Skin epidermis (tissue), 12 donors: ENCODE measurements around the gene VSTM2A.
A peak's percentile ranks its signal among the peaks of the same experiment; 100 is the strongest.
"Not testable (repeated sequence)": the region's sequence is repeated elsewhere in the genome, so short reads cannot be mapped to it uniquely, and the experiment has no call there.

Experiments
- H3K27ac ChIP-seq, 21 experiments: fragments of 200-600 bp; sonication (generic) in 11 of 21; one replicate each; pipeline ENCODE4 v1.5.0; 2020; ENCODE audit warnings: mild to moderate bottlenecking in 3 of 21, inconsistent platforms in 2 of 21, moderate library complexity in 2 of 21
- H3K4me3 ChIP-seq, 7 experiments: fragments of 200-600 bp; sonication (generic) in 2 of 7; one replicate each; pipeline ENCODE4 v1.5.0; 2020; ENCODE audit warnings: inconsistent platforms in 2 of 7, mild to moderate bottlenecking in 2 of 7, moderate library complexity in 1 of 7

The VSTM2A gene, protein sequence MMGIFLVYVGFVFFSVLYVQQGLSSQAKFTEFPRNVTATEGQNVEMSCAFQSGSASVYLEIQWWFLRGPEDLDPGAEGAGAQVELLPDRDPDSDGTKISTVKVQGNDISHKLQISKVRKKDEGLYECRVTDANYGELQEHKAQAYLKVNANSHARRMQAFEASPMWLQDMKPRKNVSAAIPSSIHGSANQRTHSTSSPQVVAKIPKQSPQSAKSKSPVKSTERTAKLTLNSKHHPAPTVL

DNA sequence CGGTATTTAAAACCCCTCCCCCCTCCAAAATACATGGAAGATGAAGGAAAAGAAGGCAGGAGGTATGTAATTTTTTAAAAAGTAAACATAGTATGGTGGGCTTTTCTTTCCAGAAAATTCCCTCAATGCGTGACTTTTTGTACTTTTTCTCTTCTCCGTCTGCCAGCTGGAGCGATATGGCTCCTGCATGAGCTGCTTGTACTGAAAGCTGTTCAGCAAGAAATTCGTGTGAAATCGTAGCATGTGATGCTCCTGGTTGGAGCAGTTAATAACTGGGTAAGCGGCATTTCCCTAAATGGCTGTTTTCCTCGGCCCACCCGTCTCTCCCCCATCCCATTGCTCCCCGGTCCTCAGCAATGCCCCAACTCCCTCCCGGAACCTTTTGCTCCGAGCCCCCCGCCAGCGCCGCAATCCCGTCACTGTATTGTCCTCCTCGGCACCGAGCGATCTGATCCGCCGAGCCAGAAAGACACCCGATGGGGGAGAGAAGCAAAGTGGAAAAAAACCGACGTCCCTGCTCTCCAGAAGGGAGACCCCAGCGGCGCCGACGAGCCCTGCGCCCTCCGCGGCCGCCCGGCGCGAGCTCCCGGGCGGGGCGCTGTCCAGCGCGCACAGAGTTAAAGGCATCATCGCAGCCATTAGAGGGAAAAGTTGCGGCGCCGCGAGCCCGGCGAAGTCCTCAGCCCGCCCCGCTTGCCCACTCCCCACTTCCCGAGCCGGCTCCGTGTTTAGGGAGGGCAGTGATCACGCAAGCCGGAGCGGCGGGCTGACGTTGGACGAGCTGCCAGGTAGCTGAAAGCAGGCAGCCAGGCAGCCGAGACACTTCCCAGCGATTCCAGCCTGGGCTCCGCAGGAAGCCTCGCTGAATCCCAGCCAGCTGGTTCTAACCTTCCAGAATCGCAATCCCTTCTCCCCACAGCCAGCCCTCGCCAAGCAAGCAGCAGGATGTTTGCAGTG, at the start of gene VSTM2A:
TSS of gene VSTM2A (plus strand) at position 707 of the 957 bp plus-strand sequence. CDS start 356 bp downstream, outside the sequence.
- H3K27ac ChIP-seq = no peak within 1 kb of the TSS
- H3K4me3 ChIP-seq = peak within 1 kb of the TSS in 3 of 7 experiments; percentile 12 to 21 (median 15)

DNA sequence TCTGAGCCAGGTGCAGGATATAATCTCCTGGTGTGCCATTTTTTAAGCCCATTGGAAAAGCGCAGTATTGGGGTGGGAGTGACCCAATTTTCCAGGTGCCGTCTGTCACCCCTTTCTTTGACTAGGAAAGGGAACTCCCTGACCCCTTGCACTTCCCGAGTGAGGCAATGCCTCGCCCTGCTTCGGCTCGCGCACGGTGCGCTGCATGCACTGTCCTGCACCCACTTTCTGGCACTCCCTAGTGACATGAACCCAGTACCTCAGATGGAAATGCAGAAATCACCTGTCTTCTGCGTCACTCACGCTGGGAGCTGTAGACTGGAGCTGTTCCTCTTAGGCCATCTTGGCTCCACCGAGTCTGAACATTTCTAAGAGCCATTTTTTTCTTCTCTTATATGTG, 37.6 kb upstream of the VSTM2A start:
- H3K4me3 ChIP-seq, H3K27ac ChIP-seq: not testable (repeated sequence)

DNA sequence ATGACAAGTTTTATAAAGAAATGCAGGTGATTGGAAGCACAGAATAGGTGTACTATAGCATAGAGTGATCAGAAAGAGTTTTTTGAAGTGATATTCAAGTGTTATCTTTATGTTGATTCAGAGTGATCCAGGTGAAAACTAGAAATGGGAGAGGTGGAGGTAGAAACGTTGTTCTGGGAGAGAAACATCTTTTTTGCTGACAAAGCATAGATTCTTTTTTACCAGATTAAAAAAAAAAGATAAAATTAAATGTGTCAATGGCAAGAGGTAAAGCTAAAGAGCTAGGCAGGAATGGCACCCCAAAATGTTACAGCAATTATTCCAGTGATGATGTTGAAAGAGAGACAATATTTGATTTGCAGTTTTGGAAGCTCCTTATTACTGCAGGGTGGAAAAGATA, 12.6 kb upstream of the VSTM2A start:
- H3K4me3 ChIP-seq = no peak overlapping the region
- H3K27ac ChIP-seq = no peak overlapping the region

DNA sequence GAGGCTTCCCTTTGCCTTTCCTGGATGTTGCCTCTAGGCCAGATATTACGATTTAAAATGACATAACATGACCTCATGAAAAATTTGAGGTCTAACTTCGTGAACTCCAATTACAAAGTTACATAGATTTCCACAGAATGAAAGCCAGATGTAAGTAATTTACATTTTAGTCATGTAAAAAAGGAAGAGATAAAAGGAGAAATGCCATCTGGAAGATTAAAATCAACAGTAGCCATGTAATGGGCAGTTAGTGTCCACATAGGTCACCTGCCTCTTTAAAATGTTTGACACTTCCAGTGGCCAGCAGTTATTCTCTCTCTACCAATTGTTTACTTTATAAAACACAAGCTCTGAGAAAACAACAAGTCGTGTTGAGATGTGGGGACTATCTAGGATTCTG, 4.1 kb upstream of the VSTM2A start:
- Histone ChIP-seq H3K4me3 (no peak overlapping the region), H3K27ac (no peak overlapping the region)

DNA sequence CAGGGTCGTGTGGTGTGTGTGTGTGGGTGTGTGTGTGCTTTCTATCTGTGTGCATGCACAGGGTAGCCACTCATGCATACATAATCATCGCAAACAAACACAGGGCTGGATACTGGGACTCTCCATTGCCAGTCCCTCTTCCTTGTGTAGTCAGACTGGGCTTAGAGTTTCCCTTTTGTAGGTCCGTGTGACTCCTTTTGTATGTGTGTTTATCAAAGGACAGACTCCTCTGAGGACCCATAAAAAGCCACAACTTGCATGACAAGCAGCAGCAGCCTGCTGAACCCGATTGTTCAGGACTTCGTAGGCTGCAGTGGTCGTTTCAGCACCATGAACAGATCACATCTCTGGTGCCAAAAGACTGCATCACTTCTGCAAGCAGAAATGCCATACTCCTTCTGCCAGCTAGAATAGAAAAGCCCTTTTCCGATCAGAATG, 895 bp downstream of the VSTM2A start:
- Histone ChIP-seq H3K27ac (no peak overlapping the region), H3K4me3 (no peak overlapping the region)

DNA sequence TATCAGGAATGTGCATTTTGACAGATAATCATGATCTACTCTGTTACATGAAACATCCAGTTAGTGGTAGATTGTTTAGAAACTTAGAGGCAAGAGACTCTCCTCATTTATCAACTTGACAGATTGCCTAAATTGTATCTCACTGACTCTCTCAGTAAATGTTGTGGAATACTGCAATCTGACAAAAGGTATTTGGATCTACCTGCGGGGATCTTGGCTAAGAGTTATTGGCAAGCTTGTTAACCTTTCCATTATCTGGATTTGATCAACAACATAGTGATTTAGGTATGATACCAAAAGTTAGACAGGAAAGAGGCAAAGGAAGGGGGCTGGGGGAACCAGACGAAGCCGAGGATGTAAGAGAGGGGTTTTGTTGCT, 2.0 kb downstream of the VSTM2A start:
- Histone ChIP-seq H3K27ac (no peak overlapping the region), H3K4me3 (no peak overlapping the region)

DNA sequence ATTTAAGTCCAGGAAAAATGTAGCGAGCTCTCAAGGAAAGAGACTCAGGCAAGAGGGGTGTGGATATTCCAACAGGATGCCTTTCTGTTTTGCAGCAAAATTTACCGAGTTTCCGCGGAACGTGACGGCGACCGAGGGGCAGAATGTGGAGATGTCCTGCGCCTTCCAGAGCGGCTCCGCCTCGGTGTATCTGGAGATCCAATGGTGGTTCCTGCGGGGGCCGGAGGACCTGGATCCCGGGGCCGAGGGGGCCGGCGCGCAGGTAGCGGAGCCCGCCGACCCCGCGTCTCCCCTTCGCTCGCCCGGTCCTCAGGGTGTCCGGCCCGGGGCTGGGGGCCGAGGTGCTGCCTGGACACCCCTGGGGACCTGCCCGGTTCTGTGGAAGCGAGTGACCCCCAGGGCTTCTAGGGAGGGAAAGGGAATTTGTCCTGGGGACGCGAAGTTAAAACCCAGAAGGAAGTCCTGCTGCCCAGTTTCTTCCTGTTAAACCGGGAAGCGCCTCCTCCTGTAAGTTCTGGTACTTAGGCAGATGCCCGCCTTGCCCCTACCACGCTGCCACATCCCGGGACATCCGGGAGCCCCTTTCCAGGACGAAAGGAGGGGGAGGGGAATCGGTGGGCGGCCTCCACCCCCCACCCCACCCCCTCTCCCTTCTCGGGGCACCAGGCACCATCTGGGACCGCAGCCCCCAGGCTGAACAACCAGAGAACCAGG, 2.5 kb downstream of the VSTM2A start:
- Histone ChIP-seq H3K4me3 (no peak overlapping the region), H3K27ac (no peak overlapping the region)

DNA sequence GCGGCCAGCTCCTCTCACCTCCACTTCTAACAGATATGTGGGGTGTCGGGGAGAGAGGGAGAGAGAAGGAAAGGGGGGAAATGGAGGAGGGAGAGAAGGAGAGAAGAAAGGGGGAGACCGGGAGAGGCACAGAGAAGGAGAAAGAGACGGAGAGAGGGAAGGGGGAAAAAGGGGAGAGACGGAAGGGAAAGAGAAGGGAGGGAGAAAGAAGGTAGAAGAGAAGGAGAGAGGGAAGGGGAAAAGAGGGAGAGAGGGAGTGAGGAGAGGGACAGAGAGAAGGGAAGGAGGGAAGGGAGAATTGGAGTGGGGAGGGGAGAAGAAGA, 3.0 kb downstream of the VSTM2A start:
- Histone ChIP-seq H3K4me3 (no peak overlapping the region), H3K27ac (no peak overlapping the region)

DNA sequence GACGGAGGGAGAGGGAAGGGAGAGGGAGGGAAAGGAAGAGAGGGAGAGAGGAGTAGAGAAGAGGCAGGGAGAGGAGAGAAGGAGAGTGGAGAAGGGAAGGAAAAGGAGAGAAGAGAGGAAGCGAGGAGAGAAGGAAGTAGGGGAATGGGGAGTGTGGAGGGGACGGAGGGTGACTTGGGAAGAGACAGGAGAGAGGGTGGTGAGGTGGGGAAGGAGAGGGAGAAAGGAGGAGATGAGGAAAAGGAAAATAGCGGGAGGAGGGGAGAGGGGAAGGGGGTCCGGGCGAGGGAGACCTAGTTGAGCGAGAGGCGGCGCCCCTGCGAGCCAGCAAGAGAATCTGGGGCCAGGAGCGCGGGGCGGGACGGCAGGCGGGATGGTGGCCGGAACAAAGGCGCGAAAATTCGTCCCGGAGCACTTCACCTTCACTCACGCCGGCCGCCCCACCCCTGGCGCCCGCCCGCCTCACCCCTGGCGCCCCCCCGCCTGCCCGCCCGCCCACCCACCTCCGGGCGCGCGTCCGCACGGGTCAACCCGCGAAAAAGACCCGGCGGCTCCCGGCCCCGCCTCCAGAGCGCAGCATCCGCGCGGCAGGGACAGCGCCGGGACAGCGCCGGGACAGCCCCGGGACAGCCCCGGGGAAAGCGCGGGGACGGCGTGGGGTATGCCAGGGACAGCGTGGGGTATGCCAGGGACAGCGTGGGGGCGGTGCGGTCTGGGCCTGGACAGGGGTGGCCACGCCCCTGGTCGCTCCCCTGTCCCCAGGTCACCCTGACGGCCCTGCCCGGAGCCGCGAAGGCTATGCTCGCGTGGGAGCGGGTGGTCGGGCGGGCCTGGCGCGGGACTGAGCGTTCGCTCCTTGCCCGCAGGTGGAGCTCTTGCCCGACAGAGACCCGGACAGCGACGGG, 4.2 kb downstream of the VSTM2A start:
- peak overlapping the region in 3 of 7 experiments; percentile 9 to 28 (median 9) for H3K4me3 ChIP-seq
- no peak overlapping the region for H3K27ac ChIP-seq

DNA sequence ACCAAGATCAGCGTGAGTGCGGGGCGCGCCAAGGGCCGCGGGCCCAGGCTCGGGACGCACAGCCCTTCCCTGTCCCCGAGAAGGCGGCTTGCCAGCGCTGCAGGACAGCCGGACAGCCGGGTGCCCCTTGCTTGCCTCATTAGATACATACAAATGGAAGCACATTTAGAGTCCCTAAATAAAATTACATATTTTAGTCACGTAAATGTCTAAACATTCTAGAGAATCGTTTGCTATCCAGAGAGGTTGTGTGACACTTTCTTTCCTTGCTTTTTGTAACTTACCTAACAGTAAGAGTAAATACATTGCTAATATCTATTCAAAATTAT, 4.8 kb downstream of the VSTM2A start:
- Histone ChIP-seq H3K27ac (no peak overlapping the region), H3K4me3 (peak overlapping the region in 2 of 7 experiments; percentile 9 to 28)

DNA sequence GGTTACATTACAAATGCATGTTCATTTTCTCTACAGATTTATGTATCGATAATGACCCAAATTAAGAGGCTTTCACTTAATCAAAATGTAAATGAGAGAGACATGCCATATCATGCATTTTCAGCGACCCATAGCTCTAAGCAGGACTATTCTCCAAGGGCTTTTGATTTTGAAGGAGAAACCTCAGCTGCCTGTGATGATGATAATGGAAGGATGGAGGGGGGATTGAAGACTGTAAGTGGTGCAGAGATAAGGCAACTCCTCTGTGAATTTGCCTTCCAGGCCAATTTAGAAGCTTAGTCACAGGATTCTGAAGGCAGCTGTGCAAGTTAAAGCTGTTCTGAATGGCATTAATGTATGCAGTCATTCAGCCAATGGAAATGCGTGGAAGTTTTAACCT, 8.3 kb downstream of the VSTM2A start:
- no peak overlapping the region for H3K27ac ChIP-seq
- H3K4me3 ChIP-seq = no peak overlapping the region

DNA sequence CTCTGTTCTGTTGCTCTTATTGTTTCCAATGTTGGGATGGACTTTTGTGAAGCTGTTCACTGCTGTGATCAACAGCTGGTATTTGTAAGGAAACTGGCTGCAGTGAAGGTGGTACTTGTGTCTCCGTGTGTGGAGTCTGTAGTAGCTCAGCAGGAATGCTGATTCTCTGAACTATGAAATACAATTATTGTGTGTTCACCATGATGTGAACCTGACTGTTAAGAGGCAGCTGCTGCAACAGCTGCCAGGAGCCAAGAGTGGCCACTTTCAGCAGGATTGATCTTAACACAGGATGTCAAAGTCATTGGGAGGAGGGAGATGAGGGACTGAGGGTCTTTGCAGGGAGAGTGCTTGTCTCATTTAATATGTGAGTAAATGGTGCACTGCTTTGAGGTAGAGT, 13.9 kb downstream of the VSTM2A start:
- H3K27ac ChIP-seq = no peak overlapping the region

DNA sequence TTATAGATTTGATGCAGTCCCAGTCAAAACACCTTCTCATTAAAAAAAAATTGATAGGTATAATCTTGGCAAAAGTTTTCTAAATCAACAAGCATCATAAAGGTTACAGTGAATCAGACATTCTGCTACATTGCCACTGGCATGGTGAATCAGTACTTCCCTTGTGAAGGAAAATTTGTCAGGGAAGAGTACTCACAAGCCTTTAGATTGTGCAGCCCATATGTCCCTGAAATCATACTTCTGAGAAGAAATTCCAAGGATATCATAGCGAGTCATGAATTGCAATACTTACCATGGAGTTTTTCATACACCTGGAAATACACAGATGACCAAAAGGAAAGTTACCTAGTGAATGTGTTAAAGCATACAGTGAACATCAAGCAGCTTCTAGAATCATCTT, 17.2 kb downstream of the VSTM2A start:
- H3K27ac ChIP-seq = no peak overlapping the region

More for the DNA sequence above, 13.9 kb downstream of the VSTM2A start:
- H3K4me3 ChIP-seq = no peak overlapping the region

DNA sequence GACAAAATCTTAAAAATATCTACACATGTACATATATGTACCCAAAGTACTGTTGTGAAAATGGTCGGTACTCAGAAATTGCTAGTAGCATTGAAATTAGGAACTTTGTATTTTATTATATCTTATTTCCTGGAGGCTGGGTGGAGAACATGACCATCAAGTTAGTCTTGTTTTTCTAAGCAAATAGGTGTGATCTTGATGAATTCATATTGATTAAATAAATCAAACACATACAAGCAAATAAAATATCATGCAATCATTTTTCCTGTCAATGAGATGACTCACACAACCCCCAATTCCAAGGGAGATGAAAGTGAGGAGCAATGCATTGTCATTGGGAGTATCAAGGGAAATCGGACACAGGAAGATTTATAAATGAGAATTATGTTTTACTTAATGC, 18.0 kb downstream of the VSTM2A start:
- H3K4me3 ChIP-seq = no peak overlapping the region
- H3K27ac ChIP-seq = no peak overlapping the region

More for the DNA sequence above, 17.2 kb downstream of the VSTM2A start:
- H3K4me3 ChIP-seq = no peak overlapping the region

DNA sequence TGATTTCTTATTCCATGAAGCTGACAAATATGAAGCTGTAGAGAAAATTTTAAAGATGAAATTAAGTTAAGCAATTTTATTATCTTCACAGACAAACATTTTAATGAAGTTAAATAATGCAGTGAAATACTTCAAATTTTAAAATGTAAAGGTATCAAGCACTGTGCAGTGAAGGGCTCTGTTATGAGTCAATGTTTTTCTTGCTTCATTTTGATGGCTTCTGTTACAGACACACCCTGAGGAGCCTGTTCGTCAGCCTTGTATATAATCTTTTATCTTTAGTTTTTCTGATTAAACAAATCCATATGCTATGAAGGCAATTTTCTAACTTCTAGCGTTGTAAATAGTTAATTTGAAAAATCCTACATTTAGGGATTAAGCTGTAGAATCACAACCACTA, 18.5 kb downstream of the VSTM2A start:
- Histone ChIP-seq H3K27ac (no peak overlapping the region), H3K4me3 (no peak overlapping the region)

DNA sequence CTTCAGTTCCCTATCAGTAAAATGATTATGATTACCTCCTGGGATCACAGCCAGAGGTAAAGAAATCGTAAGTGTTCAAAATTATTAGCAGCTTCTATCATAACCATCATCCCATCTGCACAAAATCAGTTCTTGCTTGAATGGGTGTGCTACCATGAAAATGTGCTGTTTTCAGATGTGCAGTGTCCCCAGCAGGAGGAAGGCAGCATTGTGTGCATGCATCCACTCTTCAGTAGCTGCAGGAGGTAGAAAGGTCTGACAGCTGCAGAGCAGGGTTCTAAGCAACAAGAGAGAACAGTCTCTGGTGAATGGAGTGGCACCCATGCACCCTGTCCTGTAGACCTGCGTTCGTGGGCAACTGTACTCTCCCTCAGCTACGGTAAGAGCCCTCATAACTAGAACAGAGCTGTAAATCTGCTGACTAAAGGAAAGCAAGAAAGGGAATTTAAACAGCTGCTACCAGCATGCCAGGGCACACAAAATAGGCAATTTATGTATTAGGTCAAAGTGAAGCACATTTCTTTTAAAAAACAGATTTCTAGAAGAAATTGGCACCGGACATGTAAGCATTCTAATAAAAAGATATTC, 21.2 kb downstream of the VSTM2A start:
- H3K27ac ChIP-seq = no peak overlapping the region
- H3K4me3 ChIP-seq = no peak overlapping the region

DNA sequence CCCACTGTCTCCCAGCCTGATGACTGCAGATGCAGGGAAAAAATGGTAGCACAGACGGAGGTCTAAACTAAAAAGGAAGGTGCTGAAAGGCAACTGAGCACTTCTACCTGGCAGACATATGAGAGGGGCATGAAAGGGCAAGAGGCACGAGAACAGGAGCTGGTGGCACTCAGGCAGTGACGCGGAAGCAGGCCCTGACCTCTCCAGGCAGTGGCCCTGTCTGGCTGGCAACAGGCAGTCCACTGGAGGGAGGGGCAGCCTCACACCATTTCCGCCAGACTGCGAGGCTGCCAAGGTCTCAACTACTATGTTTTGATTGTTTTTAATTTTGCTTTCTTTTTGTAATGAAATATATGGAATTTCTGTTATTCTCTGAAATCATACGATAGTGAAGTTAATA, 23.3 kb downstream of the VSTM2A start:
- H3K4me3 ChIP-seq = no peak overlapping the region
- no peak overlapping the region for H3K27ac ChIP-seq

DNA sequence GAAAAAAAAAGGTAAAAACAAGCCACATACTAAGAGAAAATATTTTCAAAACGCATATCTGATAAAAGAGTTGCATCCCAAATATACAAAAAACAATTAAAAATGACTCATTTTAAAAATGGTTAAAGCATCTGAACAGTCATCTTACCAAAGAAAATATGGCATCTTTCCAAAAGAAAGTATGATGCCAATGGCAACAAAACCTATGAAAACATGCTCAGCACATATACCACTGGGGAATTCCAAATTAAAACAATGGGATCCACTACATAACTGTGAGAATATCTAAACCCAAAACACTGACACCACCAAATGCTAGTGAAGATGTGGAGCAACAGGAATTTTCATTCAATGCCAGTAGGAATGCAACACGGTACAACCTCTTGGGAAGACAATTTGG, 39.3 kb downstream of the VSTM2A start:
- no peak overlapping the region for H3K27ac ChIP-seq
- no peak overlapping the region for H3K4me3 ChIP-seq
